Embryonic facial prominence (tissue), 1 donor: ENCODE measurements around the gene ME2.
"Not testable (repeated sequence)": the region's sequence is repeated elsewhere in the genome, so short reads cannot be mapped to it uniquely, and the experiment has no call there.

Source experiments
- DNase-seq: peaks from one replicate; pipeline ENCODE4 v3.0.0-alpha.2; 2016; ENCODE audit errors: extremely low spot score

ME2 gene

GRCh38 chr18:50861617-50862016 is 17.3 kb upstream of the ME2 start:
- DNase-seq, result no peak

GRCh38 chr18:50862401-50862800 is 16.5 kb upstream of the ME2 start:
- DNase-seq, result no peak

GRCh38 chr18:50863840-50864375 is 15.0 kb upstream of the ME2 start:
- DNase-seq, result no peak

DNA sequence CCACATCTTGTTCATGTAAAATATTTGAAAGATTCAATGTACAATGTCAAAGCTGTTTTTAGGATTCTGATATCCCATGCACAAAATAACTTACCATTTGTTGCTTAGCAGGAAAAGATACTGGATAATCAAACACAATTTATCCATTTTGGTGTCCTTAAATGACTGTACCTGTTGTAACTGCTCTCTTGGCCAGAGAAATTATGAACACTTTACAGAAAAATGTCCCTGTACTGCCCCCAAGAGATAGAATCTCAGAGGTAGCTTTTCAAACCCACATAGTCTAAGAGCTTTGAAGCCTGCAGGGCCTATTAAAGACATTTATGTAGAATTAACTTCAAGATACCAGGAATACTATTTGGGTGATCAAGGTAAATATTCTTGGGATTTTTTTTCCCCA is 12.2 kb upstream of the ME2 start:
- DNase-seq, result no peak

GRCh38 chr18:50869150-50869549 is 9.8 kb upstream of the ME2 start:
- no peak for DNase-seq

DNA sequence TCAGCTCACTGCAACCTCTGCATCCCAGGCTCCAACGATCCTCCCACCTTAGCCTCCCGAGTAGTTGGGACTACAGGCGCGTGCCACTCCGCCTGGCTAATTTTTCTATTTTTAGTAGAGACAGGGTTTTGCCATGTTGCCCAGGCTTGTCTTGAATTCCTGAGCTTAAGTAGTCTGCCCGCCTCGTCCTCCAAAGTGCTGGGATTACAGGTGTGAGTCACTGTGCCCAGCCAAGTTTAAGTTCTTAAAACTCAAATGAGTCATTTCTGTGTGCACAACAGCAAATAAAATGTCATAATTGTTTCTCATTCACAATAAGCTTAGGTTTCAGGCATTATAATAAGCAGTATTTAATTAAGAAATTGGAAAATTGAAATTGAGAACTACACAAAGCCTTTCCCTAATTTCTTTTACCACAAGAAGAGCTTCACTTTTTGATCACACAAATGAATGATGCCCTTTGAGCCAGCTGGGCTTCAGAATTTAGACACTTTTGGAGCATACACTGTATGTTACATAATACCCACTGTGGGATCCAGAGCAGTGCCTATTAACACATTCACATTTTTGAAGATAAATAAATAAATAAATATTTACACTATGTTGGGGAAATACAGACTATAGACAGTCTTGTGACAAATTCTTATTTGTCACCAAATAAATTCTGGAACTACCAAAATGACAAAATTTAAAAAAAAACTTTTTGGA is 8.6 kb upstream of the ME2 start:
- no peak for DNase-seq

GRCh38 chr18:50871846-50872245 is 7.1 kb upstream of the ME2 start:
- no peak for DNase-seq

DNA sequence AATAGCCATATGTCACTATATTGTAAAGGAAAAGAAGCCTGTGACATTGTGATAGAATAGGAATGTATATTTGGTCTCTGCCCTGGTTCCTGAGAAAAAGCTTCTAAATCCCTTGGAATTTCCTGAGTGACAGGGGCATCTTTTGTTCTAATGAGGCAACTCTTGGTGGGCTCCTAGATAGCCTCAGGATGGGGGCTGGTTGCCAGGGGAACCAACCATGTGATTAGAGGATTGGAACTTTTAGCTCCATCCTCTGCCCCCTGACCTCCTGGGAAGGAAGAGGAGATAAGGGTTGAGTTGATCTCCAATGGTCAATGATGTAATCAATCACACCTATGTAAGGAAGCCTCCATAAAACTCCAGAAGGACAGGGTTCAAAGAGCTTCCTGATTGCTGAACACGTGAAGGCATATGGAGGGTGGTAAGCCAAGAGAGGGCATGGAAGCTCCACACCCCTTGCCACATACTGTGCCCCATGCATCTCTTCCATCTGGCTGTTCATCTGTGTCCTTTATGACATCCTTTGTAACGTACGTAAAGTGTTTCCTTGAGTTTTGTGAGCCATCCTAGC is 2.9 kb upstream of the ME2 start:
- no peak for DNase-seq

DNA sequence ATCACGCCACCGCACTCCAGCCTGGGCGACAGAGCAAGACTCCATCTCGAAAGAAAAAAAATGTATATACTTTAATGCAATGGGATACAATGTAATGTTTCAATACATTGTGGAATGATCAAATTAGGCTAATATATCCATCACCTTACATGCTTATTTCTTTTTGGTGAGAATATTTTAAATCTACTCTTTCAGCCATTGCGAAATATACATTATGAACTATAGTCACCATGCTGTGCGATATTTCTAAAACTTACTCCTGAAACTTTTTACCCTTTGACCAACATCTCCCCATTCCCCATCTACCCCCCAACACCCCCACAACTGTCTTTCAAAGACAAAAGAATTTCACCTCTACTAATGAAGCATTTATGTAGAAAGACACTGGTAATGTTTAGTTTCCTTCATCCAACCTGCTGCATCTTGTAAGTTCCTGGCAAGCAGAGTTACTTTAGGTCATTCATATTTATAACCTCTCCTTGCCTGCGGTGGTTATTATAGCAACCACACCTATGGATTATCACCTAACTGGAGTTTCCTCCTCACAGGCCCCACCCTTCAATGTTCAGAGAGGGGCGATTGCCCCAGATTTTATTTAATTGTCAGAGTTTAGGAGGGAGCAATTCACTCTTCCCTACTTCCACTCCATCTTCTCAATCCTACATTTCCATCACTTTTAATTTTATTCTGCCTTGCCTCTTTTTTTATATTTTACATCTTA is 1.2 kb upstream of the ME2 start:
- no peak for DNase-seq

DNA sequence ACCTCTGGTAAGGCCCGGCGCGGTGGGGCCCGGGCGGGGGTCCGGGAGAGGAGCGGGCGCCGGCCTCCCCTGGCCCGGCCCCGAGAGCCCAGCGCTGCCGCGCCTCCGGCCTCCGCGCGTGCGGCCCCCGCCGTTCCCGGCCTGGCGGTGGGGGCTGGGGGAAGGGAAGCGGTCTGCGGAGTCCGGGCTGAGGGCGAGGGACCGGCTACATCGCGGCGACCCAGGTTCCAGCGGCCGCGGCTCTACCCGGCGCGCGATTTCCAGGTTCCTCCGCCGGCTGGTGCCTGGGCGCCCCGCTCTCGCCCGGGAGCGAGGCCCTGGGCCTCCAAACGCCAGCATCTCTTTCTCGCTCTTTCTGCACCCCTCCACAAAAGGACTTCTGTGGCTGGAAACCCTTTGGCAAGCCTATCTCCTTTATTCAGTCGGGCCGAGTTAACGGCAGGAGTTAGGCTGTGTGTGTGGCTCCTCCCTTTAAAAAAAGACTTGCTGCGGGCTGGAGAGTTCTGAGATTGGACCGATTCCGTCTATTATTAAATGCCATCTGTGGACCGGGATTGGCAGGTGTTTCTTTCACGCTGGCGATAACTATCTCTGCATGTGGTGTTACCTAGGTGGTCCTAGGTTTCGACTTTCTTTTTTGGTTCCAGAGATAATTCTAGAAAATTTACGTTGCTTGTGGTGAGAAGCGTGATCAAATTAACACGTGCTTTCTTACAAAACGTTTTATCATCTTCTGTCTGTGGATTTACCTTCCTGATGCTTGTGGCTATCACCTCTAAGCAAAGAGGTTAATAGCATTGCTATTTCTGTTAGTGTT is 592 bp downstream of the ME2 start:
- DNase-seq, result no peak

DNA sequence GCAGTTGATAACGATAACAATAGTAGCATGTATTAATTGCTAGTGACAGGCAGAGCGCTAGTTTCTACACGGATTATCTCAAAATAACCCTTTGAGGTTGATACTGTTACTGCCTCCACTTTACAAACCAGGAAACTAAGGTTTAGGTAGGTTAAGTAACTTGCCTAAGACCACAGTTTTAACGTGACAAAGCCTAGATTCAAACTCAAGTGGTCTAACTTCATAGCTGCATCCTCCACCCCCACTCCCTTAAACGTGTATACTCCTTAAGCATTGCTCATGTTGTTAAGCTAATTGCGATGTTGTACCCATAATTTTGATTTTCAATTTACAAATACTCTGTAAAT is 1.2 kb downstream of the ME2 start:
- no peak for DNase-seq

- not testable (repeated sequence) for DNase-seq
Measured at GRCh38 chr18:50880944-50881343, 2.0 kb downstream of the ME2 start.

GRCh38 chr18:50886929-50887328 is 8.0 kb downstream of the ME2 start:
- DNase-seq, result no peak

DNA sequence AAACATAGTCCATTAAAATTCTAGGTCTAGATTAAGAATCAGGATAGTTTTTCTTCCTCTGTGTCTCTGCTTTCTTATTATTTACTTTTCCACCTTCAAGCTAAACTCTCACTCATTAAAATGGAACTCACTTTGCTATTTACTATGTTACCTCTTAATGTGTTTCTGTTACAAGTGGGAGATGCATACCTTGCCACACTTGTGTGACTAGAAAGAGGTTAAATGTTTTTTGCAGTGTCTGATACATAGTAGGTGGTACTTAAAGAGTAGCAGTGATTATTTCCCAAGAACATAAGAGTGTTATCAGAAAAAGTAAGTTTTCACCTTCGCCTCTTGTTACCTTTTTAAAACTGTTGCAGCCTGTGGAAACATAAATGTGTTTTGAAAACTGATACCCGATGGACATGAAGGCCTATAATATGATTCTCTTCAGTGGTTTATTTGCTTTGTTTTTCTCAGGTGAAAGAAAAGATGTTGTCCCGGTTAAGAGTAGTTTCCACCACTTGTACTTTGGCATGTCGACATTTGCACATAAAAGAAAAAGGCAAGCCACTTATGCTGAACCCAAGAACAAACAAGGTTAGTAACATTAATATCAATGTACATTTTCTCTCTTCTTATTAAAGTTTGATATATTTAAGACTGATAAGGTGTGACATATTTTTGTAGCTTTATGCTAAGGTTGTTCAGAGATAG is 16.6 kb downstream of the ME2 start:
- DNase-seq, result no peak

GRCh38 chr18:50896093-50896492 is 17.2 kb downstream of the ME2 start:
- DNase-seq, result no peak

GRCh38 chr18:50898919-50899318 is 20.0 kb downstream of the ME2 start:
- no peak for DNase-seq

DNA sequence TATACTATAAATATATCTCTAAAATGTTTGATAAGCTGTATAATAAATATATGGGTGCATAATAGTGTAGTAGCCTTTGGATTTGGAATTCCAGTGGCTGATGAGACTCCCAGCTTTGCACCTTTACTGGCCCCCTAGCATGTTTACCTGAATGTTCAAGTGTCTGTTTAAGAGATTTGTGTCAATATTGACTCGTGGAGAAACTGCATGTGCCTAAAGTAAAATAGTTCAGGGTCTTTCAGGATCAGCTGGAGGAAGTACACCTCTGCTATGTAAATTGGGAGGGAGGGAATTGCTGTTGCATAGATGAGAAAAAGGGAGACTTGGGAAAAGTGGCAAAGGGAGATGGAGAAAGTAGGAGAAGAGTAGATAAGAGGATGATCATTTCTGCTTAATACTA is 23.9 kb downstream of the ME2 start:
- no peak for DNase-seq

DNA sequence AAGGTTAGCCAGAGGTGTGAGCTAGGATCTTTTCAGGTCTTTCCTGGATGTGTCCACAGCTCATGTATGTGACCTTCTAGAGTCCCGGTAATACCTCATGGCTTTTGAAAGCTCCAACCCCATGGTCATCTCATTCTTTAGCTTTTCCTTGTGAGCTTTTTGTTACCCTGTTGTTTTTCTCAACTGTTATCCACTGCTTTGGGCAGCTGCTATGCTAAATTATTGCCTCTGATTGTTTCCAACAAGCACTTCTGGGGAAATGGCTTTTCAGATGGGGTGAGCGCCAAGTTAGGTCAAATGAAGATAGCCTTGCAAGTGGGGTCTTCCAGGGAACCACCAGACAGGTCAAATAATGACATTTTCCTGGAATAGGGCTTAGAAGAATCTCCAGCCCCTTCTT is 27.9 kb downstream of the ME2 start:
- DNase-seq, result no peak

DNA sequence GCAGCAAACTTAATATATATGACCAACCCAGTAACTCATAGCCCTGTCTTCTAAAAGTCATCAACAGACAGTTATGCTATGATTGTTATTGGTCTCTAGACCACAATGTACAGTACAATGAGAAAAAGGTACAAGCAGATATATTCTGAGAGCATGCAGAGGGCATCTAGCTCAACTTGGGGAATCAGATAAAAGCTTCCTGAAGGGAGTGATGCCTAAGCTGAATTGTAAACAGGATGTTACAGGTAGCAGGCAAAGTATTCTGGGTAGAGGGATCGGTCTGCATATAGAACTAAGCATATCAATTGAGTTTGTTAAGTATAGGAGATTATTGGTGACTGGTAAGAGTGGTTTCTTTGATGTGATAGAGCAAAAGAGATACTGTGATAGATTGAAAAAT is 30.3 kb downstream of the ME2 start:
- no peak for DNase-seq

GRCh38 chr18:50911006-50911405 is 32.1 kb downstream of the ME2 start:
- no peak for DNase-seq

- DNase-seq, result no peak
Measured at GRCh38 chr18:50917021-50917420, 38.1 kb downstream of the ME2 start.

GRCh38 chr18:50918153-50918552 is 39.2 kb downstream of the ME2 start:
- DNase-seq, result no peak
